ENCODE data around the gene CCT6B. TPM values are rescaled to one million over a fixed set of nuclear protein-coding genes. Genes with fewer than 3 reads are reported as not detected.

Gene CCT6B
- total RNA-seq, 1 donor, result 6.2 TPM

GRCh38 chr17:34885076-34885475 lies 76.2 kb downstream of the CCT6B start:
- Histone ChIP-seq H3K4me2 (ENCODE audit: insufficient read depth, low read length) (no peak overlapping the region), H3K36me3 (ENCODE audit: insufficient read depth, low read length) (no peaks in the 10 kb centered on the region), H3K9me3 (ENCODE audit: low read depth, low read length) (no peaks in the 10 kb centered on the region), H3K27me3 (ENCODE audit: insufficient read depth, low read length) (no peaks in the 10 kb centered on the region), H3K4me3 (ENCODE audit: insufficient read depth, low read length) (no peak overlapping the region), H3K79me2 (ENCODE audit: insufficient read depth, low read length) (no peaks in the 10 kb centered on the region), H2AFZ (ENCODE audit: low read length) (no peak overlapping the region), H3K27ac (ENCODE audit: low read depth, low read length) (no peak overlapping the region), H4K20me1 (ENCODE audit: insufficient read depth, low read length) (no peaks in the 10 kb centered on the region), H3K4me1 (ENCODE audit: insufficient read depth, low read length) (no peaks in the 10 kb centered on the region)
- TF ChIP-seq CTCF (IDR thresholded peaks at IDR 0.05; ENCODE audit: extremely low read depth, low read depth, low read length), result no peak
- no peak for DNase-seq (ENCODE audit: insufficient read length, low spot score, missing footprints)

- H3K36me3 ChIP-seq (ENCODE audit: insufficient read depth, low read length), result no peaks in the 10 kb centered on the region
- H3K79me2 ChIP-seq (ENCODE audit: insufficient read depth, low read length), result no peaks in the 10 kb centered on the region
- H3K4me2 ChIP-seq (ENCODE audit: insufficient read depth, low read length), result no peak overlapping the region
- TF ChIP-seq CTCF (IDR thresholded peaks at IDR 0.05; ENCODE audit: extremely low read depth, low read depth, low read length), result no peak
- H2AFZ ChIP-seq (ENCODE audit: low read length), result no peak overlapping the region
- no peaks in the 10 kb centered on the region for H3K9me3 ChIP-seq (ENCODE audit: low read depth, low read length)
- DNase-seq (ENCODE audit: insufficient read length, low spot score, missing footprints), result no peak
- no peak overlapping the region for H3K27ac ChIP-seq (ENCODE audit: low read depth, low read length)
- no peaks in the 10 kb centered on the region for H4K20me1 ChIP-seq (ENCODE audit: insufficient read depth, low read length)
- no peaks in the 10 kb centered on the region for H3K27me3 ChIP-seq (ENCODE audit: insufficient read depth, low read length)
- H3K4me1 ChIP-seq (ENCODE audit: insufficient read depth, low read length), result no peaks in the 10 kb centered on the region
- H3K4me3 ChIP-seq (ENCODE audit: insufficient read depth, low read length), result no peak overlapping the region
These were observed 76.7 kb downstream of the CCT6B start for GRCh38 chr17:34884597-34884996.

GRCh38 chr17:34883106-34884000 lies 77.9 kb downstream of the CCT6B start:
- no peaks in the 10 kb centered on the region for H3K27me3 ChIP-seq (ENCODE audit: insufficient read depth, low read length)
- no peak overlapping the region for H3K4me2 ChIP-seq (ENCODE audit: insufficient read depth, low read length)
- no peaks in the 10 kb centered on the region for H3K9me3 ChIP-seq (ENCODE audit: low read depth, low read length)
- no peaks in the 10 kb centered on the region for H3K4me1 ChIP-seq (ENCODE audit: insufficient read depth, low read length)
- no peaks in the 10 kb centered on the region for H4K20me1 ChIP-seq (ENCODE audit: insufficient read depth, low read length)
- DNase-seq (ENCODE audit: insufficient read length, low spot score, missing footprints), result no peak
- H2AFZ ChIP-seq (ENCODE audit: low read length), result no peak overlapping the region
- H3K4me3 ChIP-seq (ENCODE audit: insufficient read depth, low read length), result no peak overlapping the region
- H3K36me3 ChIP-seq (ENCODE audit: insufficient read depth, low read length), result no peaks in the 10 kb centered on the region
- no peaks in the 10 kb centered on the region for H3K79me2 ChIP-seq (ENCODE audit: insufficient read depth, low read length)
- no peak overlapping the region for H3K27ac ChIP-seq (ENCODE audit: low read depth, low read length)
- TF ChIP-seq CTCF (IDR thresholded peaks at IDR 0.05; ENCODE audit: extremely low read depth, low read depth, low read length), result no peak

- H2AFZ ChIP-seq (ENCODE audit: low read length), result no peak overlapping the region
- H3K4me1 ChIP-seq (ENCODE audit: insufficient read depth, low read length), result no peaks in the 10 kb centered on the region
- no peak overlapping the region for H3K4me3 ChIP-seq (ENCODE audit: insufficient read depth, low read length)
- H3K27me3 ChIP-seq (ENCODE audit: insufficient read depth, low read length), result no peaks in the 10 kb centered on the region
- no peaks in the 10 kb centered on the region for H3K36me3 ChIP-seq (ENCODE audit: insufficient read depth, low read length)
- no peaks in the 10 kb centered on the region for H3K79me2 ChIP-seq (ENCODE audit: insufficient read depth, low read length)
- H3K27ac ChIP-seq (ENCODE audit: low read depth, low read length), result no peak overlapping the region
- no peaks in the 10 kb centered on the region for H4K20me1 ChIP-seq (ENCODE audit: insufficient read depth, low read length)
- no peak for DNase-seq (ENCODE audit: insufficient read length, low spot score, missing footprints)
- H3K4me2 ChIP-seq (ENCODE audit: insufficient read depth, low read length), result no peak overlapping the region
- H3K9me3 ChIP-seq (ENCODE audit: low read depth, low read length), result no peaks in the 10 kb centered on the region
- TF ChIP-seq CTCF (IDR thresholded peaks at IDR 0.05; ENCODE audit: extremely low read depth, low read depth, low read length), result no peak
These were observed 82.1 kb downstream of the CCT6B start for GRCh38 chr17:34879146-34879545.
